Neural crest cell (in vitro differentiated cells): Measurements from ENCODE around the gene COL20A1. TPM values are rescaled to one million over a fixed set of nuclear protein-coding genes. Genes with fewer than 3 reads are reported as not detected.

Experiments used
- DNase-seq: peaks from one replicate; pipeline ENCODE4 v3.0.0; 2021; ENCODE audit warnings: low read depth, mixed read lengths, low spot score
- H3K27ac Mint-ChIP-seq: one replicate; pipeline ENCODE4 v1.8.0; 2021; ENCODE audit warnings: mild to moderate bottlenecking, mixed read lengths; ENCODE audit not compliant: unreplicated experiment
- H3K27me3 Mint-ChIP-seq: 2 replicates; pipeline ENCODE4 v1.8.0; 2021; ENCODE audit warnings: low read depth, mild to moderate bottlenecking, mixed read lengths
- H3K36me3 Mint-ChIP-seq: 2 replicates; pipeline ENCODE4 v1.8.0; 2021; ENCODE audit warnings: low read depth, mild to moderate bottlenecking, mixed read lengths
- H3K4me1 Mint-ChIP-seq: 2 replicates; pipeline ENCODE4 v1.8.0; 2021; ENCODE audit warnings: mixed read lengths
- H3K4me3 Mint-ChIP-seq: one replicate; pipeline ENCODE4 v1.8.0; 2021; ENCODE audit warnings: mild to moderate bottlenecking, mixed read lengths
- H3K9me3 Mint-ChIP-seq: 2 replicates; pipeline ENCODE4 v1.8.0; 2021; ENCODE audit warnings: mixed read lengths
- total RNA-seq: library from RNA; stranded (reverse); gene quantifications from 2 replicates; pipeline ENCODE4 v1.2.1, GENCODE V29; 2021
- TF ChIP-seq, protein P1 (sequence below): fragments of 200-600 bp; sonication (generic); conservative IDR thresholded peaks from 2 replicates; pipeline ENCODE4 v1.5.0; 2021; ENCODE audit warnings: antibody characterized with exemption, mild to moderate bottlenecking

Gene COL20A1
- total RNA-seq, 1 donor from 2014 or later: 10.2 TPM

DNA sequence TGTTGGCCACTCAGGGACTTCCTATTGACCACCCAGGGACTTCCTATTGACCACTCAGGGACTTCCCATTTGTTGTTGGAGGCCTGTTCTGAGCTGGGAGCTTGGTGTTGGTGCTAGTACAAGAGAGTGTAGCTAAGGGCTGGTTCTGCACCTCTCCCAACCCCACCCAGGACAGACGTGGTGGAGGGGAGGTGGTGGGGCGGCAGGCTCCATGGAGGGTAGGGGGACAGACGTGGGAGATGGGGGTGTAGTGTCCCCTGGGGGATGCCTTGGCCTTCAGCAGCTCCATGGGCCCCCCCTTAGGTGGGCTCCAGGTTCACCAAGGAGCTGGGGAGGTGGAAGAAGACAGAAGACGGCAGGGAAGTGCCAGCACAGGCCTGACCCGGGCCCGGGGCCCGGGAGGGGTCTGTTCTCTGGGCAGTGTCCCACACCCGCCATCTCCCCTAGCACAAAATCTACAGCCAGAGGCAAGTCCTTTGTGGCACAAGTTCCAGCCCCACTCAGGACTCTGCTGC lies 34.3 kb downstream of the COL20A1 start:
- H3K27me3 Mint-ChIP-seq: no peaks in the 10 kb centered on the region
- DNase-seq: no peak
- H3K4me1 Mint-ChIP-seq: peaks cover 10% of the 10 kb centered on the region
- H3K27ac Mint-ChIP-seq: no peak overlapping the region
- no peak overlapping the region for H3K4me3 Mint-ChIP-seq
- TF ChIP-seq, protein P1, sequence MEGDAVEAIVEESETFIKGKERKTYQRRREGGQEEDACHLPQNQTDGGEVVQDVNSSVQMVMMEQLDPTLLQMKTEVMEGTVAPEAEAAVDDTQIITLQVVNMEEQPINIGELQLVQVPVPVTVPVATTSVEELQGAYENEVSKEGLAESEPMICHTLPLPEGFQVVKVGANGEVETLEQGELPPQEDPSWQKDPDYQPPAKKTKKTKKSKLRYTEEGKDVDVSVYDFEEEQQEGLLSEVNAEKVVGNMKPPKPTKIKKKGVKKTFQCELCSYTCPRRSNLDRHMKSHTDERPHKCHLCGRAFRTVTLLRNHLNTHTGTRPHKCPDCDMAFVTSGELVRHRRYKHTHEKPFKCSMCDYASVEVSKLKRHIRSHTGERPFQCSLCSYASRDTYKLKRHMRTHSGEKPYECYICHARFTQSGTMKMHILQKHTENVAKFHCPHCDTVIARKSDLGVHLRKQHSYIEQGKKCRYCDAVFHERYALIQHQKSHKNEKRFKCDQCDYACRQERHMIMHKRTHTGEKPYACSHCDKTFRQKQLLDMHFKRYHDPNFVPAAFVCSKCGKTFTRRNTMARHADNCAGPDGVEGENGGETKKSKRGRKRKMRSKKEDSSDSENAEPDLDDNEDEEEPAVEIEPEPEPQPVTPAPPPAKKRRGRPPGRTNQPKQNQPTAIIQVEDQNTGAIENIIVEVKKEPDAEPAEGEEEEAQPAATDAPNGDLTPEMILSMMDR: no peak
- H3K36me3 Mint-ChIP-seq: peaks cover 6% of the 10 kb centered on the region
- H3K9me3 Mint-ChIP-seq: peaks cover 6% of the 10 kb centered on the region

DNA sequence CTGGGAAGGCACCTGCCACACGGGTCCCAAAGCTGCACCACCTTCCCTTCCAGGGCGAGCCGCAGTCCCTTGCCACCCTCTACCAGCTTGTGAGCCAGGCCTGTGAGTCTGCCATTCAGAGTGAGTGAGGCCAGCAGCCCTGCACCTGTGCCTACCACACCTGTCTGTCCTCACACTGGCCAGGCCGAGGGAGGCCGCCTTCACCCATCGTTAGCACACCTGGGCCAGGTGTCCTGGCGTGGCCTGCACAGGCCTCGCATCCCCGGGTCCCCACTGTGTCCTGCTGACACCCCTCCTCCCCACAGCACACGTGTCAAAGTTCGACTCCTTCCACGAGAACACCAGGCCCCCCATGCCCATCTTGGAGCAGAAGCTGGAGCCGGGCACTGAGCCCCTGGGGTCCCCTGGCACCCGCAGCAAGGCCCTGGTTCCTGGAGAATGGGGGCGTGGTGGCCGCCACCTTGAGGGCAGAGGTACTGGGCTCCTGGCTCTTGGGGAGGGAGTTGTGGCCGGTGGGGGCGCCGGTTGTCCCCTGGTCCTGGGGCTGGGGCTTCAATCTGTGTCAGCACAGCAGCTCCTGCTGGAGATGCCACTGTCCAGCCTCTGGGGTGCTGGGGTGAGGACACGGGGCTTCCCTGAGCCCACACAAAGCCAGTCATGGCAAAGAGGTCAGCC lies 35.2 kb downstream of the COL20A1 start:
- no peak for DNase-seq
- Mint-ChIP-seq H3K27me3 (no peaks in the 10 kb centered on the region), H3K36me3 (peaks cover 6% of the 10 kb centered on the region), H3K4me3 (no peak overlapping the region), H3K9me3 (peaks cover 6% of the 10 kb centered on the region), H3K27ac (no peak overlapping the region), H3K4me1 (peaks cover 8% of the 10 kb centered on the region)
- TF ChIP-seq, protein P1: no peak

DNA sequence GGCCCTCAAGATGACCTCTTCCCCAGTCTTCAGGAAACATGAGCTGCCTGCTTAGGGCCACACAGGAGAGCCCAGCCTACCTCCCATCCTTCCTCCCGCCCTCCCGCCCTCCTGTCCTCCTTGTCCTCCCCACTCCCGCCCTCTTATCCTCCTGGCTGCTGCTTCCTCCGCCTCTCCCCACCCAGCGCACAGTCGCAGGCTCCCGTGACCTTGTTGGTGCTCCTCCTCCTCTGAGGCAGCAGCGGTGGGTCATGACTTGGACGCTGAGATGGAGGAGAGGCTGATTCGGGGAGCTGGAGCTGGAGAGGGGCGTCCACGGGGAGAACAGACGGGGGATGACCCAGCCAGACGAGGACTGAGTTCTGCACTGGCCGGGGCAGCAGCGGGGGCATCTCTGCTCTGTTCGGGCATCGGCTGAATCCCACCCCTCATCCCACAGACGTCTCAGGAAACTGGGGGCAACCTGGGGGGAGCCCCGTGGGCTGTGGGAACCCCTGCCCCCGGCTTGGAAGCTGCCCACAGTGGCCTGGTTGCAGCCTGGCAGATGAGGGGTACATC lies 35.8 kb downstream of the COL20A1 start:
- TF ChIP-seq, protein P1: no peak
- Mint-ChIP-seq H3K27ac (no peak overlapping the region), H3K36me3 (peaks cover 6% of the 10 kb centered on the region), H3K9me3 (peaks cover 6% of the 10 kb centered on the region), H3K27me3 (no peaks in the 10 kb centered on the region), H3K4me3 (no peak overlapping the region), H3K4me1 (peaks cover 5% of the 10 kb centered on the region)
- DNase-seq: no peak

DNA sequence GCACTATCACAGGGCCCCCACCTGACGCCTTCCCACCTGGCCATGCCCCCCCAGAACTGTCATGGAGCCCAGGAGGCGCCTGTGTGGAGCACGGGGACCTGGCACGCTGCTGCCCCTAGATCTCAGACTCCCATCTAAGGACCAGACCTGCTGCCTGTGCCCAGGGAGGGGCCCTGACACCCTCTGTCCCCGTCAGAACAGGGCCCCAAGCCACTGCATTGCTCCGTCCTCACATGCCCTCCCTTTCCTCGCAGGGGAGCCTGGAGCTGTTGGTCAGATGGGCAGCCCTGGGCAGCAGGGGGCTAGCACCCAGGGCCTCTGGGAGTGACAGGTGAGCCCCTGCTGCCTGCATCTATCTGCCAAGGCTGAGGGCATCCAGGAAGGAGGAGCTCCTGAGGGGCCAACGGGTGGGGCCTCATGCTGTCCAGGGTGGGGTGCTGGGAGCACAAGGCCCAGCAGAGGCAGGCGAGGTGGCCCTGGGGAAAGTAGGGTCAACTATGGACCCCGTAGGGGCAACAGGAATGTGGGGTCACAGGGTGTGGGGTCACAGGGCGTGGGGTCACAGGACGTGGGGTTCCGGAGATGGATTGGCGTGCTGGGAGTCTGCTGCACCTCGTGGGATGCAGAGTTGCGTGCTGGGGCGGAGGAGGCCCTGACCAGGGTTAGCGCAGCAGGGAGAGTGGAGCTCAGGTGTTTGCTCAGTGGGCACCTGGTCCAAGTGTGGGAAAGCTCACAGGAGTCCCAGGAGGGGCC lies 36.5 kb downstream of the COL20A1 start:
- Mint-ChIP-seq H3K36me3 (peaks cover 6% of the 10 kb centered on the region), H3K4me1 (peaks cover 8% of the 10 kb centered on the region), H3K27me3 (no peaks in the 10 kb centered on the region), H3K4me3 (no peak overlapping the region), H3K9me3 (peaks cover 6% of the 10 kb centered on the region), H3K27ac (no peak overlapping the region)
- TF ChIP-seq, protein P1: no peak
- no peak for DNase-seq

DNA sequence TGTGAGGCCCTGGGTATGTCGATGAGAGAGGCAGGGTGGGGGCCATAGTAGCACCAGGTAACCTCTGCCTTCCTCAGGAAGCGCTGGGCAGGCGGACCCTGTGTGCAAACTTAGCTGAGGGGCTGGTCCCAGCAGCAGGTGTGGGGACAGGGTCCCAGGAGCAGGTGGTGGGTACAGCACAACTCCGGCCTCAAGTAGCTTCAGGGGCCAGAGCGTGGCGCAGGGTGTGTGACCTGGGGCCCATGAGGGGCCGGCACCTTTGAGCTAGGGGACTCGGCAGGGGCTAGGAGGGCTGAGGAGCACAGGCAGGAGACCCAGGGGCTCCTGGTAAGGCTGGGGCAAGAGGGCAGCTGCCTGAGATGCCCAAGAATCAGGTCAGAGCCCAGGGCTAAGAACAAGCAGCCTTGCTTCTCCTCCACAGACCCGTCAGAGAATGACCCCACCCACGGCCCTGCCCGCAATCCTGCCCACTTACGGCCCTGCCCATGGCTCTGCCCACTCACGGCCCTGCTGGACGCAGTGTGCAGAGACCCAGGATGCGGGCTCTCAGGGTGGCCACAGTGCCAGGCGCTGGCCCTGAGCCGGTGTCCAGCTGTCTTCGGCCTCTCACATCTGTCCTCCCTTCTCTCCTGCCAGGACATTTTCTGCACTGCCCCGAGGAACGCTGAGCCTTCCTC lies 37.2 kb downstream of the COL20A1 start:
- DNase-seq: no peak
- TF ChIP-seq, protein P1: no peak
- Mint-ChIP-seq H3K27me3 (no peaks in the 10 kb centered on the region), H3K9me3 (peaks cover 6% of the 10 kb centered on the region), H3K4me3 (no peak overlapping the region), H3K4me1 (peaks cover 8% of the 10 kb centered on the region), H3K27ac (no peak overlapping the region), H3K36me3 (peaks cover 6% of the 10 kb centered on the region)
